ENCODE data around the gene FAM216A. TPM values are rescaled to one million over a fixed set of nuclear protein-coding genes. Genes with fewer than 3 reads are reported as not detected.

FAM216A gene
- total and polyA plus RNA-seq, 9 of the 15 experiments (the other 6 are each of a cell fraction or from before 2014, with no cell fraction given): 17.2 to 96.9 (median 48.5) TPM

GRCh38 chr12:110421701-110422100 is 46.9 kb upstream of the FAM216A start:
- H3K79me2 ChIP-seq (ENCODE audit: control insufficient read depth, insufficient read depth, low read length): no peaks in the 10 kb centered on the region
- intact Hi-C loops (cut with micrococcal nuclease) (no loop called here), in situ Hi-C loops (cut with MboI) (loop anchor here (10.0 kb wide), 1 partner anchor 317 kb away; no protein-coding TSS in a partner anchor)
- TF ChIP-seq, protein P1, sequence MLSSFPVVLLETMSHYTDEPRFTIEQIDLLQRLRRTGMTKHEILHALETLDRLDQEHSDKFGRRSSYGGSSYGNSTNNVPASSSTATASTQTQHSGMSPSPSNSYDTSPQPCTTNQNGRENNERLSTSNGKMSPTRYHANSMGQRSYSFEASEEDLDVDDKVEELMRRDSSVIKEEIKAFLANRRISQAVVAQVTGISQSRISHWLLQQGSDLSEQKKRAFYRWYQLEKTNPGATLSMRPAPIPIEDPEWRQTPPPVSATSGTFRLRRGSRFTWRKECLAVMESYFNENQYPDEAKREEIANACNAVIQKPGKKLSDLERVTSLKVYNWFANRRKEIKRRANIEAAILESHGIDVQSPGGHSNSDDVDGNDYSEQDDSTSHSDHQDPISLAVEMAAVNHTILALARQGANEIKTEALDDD (IDR thresholded peaks at IDR 0.05): peak; percentile 24; the same call in 1 of the 2 replicates
- no peak for TF ChIP-seq KDM5B (IDR thresholded peaks at IDR 0.05; ENCODE audit: insufficient replicate concordance, low read depth, low read length)
- H3K4me3 ChIP-seq: no peak overlapping the region
- FAIRE-seq (no peak), ATAC-seq (no peak), DNase-seq (ENCODE audit: extremely low read depth in 1 of 4, low spot score in 3 of 4) (no peak)
- H3K27ac ChIP-seq (ENCODE audit: extremely low read depth, low read depth, low read length): no peak overlapping the region
- H3K27me3 ChIP-seq (ENCODE audit: control insufficient read depth in 2 of 2, insufficient read depth in 2 of 2, low read length in 2 of 2): no peaks in the 10 kb centered on the region
- H3K4me1 ChIP-seq (replicated peaks in 1 of 2; ENCODE audit: control insufficient read depth in 2 of 2, insufficient read depth in 2 of 2, low read length in 2 of 2): peaks cover 28% of the 10 kb centered on the region in 2 experiments; a peak in 4 of 5 replicates
- H4K20me1 ChIP-seq (replicated peaks; ENCODE audit: control insufficient read depth, insufficient read depth, low read length): no peaks in the 10 kb centered on the region
- H3K9me1 ChIP-seq (ENCODE audit: control insufficient read depth, insufficient read depth, low read length): no peaks in the 10 kb centered on the region
- 0 out of 4 replicates have a peak overlapping the region, but pooled peaks of 1 of the 2 experiments have one; percentile 5 for H3K9ac ChIP-seq (ENCODE audit: insufficient read depth in 1 of 2, low read depth in 2 of 2, low read length in 2 of 2)
- no peaks in the 10 kb centered on the region for H3K9me3 ChIP-seq (replicated peaks; ENCODE audit: control insufficient read depth, insufficient read depth, low read depth, low read length)
- ChIA-PET POLR2A (interaction anchor here (0.8 to 3.2 kb wide), 9 partner anchors 10 to 172 kb away, joined by 3 to 26 read pairs (median 5); partner anchors contain the start of genes ANAPC7 and ARPC3), CTCF (ENCODE audit: low intra/inter-chr PET ratio) (no interaction called here)
- no peaks in the 10 kb centered on the region for H3K36me3 ChIP-seq (ENCODE audit: control insufficient read depth, insufficient read depth, low read length)
- 21% methylated on average over 4 of the region's 4 CpGs for WGBS (ENCODE audit: insufficient coverage, low coverage, missing lambda C conversion rate)
- H3K4me2 ChIP-seq (ENCODE audit: insufficient read depth, low read length): no peak overlapping the region
- BruUV-seq (replicated peaks): no TSS peak
- H2AFZ ChIP-seq (ENCODE audit: low read depth, low read length): peak overlapping the region; percentile 37; the same call in 1 of the 2 replicates

GRCh38 chr12:110424237-110424636 is 44.4 kb upstream of the FAM216A start:
- H2AFZ ChIP-seq (ENCODE audit: low read depth, low read length): no peak overlapping the region
- H3K36me3 ChIP-seq (ENCODE audit: control insufficient read depth, insufficient read depth, low read length): no peaks in the 10 kb centered on the region
- ATAC-seq (no peak), FAIRE-seq (no peak), DNase-seq (ENCODE audit: extremely low read depth in 1 of 4, low spot score in 3 of 4) (no peak)
- H4K20me1 ChIP-seq (replicated peaks; ENCODE audit: control insufficient read depth, insufficient read depth, low read length): no peaks in the 10 kb centered on the region
- H3K27me3 ChIP-seq (ENCODE audit: control insufficient read depth in 2 of 2, insufficient read depth in 2 of 2, low read length in 2 of 2): no peaks in the 10 kb centered on the region
- ChIA-PET CTCF (ENCODE audit: low intra/inter-chr PET ratio) (no interaction called here), POLR2A (interaction anchor here (1.2 kb wide), 1 partner anchor 19 kb away, joined by 3 read pairs; no protein-coding TSS in a partner anchor)
- no peaks in the 10 kb centered on the region for H3K9me3 ChIP-seq (replicated peaks; ENCODE audit: control insufficient read depth, insufficient read depth, low read depth, low read length)
- in situ Hi-C loops (cut with MboI) (loop anchor here (10.0 kb wide), 1 partner anchor 319 kb away; no protein-coding TSS in a partner anchor), intact Hi-C loops (cut with micrococcal nuclease) (no loop called here)
- no peak overlapping the region for H3K9ac ChIP-seq (ENCODE audit: insufficient read depth in 1 of 2, low read depth in 2 of 2, low read length in 2 of 2)
- H3K27ac ChIP-seq (ENCODE audit: extremely low read depth, low read depth, low read length): no peak overlapping the region
- H3K4me3 ChIP-seq: no peak overlapping the region
- H3K4me1 ChIP-seq (replicated peaks in 1 of 2; ENCODE audit: control insufficient read depth in 2 of 2, insufficient read depth in 2 of 2, low read length in 2 of 2): peaks cover 23 to 25% of the 10 kb centered on the region in 2 experiments; a peak in 4 of 5 replicates
- WGBS (ENCODE audit: insufficient coverage, low coverage, missing lambda C conversion rate): 55% methylated on average over 3 of the region's 3 CpGs
- BruUV-seq (replicated peaks): no TSS peak
- no peaks in the 10 kb centered on the region for H3K79me2 ChIP-seq (ENCODE audit: control insufficient read depth, insufficient read depth, low read length)
- H3K4me2 ChIP-seq (ENCODE audit: insufficient read depth, low read length): no peak overlapping the region
- no peaks in the 10 kb centered on the region for H3K9me1 ChIP-seq (ENCODE audit: control insufficient read depth, insufficient read depth, low read length)
- no peak for TF ChIP-seq BCOR (IDR thresholded peaks at IDR 0.05)
- no peak for TF ChIP-seq PPARD (CRISPR knock-in tag; IDR thresholded peaks at IDR 0.05)
- TF ChIP-seq MED1 (CRISPR knock-in tag; IDR thresholded peaks at IDR 0.05; ENCODE audit: borderline replicate concordance): no peak
- TF ChIP-seq ARID1B (IDR thresholded peaks at IDR 0.05): no peak
- TF ChIP-seq DACH1 (IDR thresholded peaks at IDR 0.05; ENCODE audit: partially characterized antibody): no peak
- TF ChIP-seq SETDB1 (IDR thresholded peaks at IDR 0.05; ENCODE audit: low read length): no peak
- TF ChIP-seq TEAD4 (IDR thresholded peaks at IDR 0.05; ENCODE audit: low read length): no peak
- no peak for TF ChIP-seq TEAD4 (CRISPR knock-in tag; IDR thresholded peaks at IDR 0.05; ENCODE audit: borderline replicate concordance)
- no peak for TF ChIP-seq NFIC (IDR thresholded peaks at IDR 0.05)
- no peak for TF ChIP-seq RBM34 (IDR thresholded peaks at IDR 0.05; ENCODE audit: borderline replicate concordance, insufficient read depth, low read length)
- no peak for TF ChIP-seq ZNF3 (CRISPR knock-in tag; IDR thresholded peaks at IDR 0.05)
- TF ChIP-seq RB1 (IDR thresholded peaks at IDR 0.05; ENCODE audit: low read depth): no peak
- TF ChIP-seq, protein P2, sequence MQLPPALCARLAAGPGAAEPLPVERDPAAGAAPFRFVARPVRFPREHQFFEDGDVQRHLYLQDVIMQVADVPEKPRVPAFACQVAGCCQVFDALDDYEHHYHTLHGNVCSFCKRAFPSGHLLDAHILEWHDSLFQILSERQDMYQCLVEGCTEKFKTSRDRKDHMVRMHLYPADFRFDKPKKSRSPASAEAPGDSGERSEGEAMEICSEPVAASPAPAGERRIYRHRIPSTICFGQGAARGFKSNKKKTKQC (CRISPR knock-in tag; IDR thresholded peaks at IDR 0.05): no peak
- no peak for TF ChIP-seq KHSRP (IDR thresholded peaks at IDR 0.05)
- TF ChIP-seq ZNF778 (CRISPR knock-in tag; IDR thresholded peaks at IDR 0.05): no peak
- TF ChIP-seq ZNF444 (CRISPR knock-in tag; IDR thresholded peaks at IDR 0.05): no peak

Measured in K562 (cell line).